ENCODE data around the gene ERCC4. TPM values are rescaled to one million over a fixed set of nuclear protein-coding genes. Genes with fewer than 3 reads are reported as not detected.

The ERCC4 gene
- total RNA-seq, 1 donor from 2014 or later = 9.6 TPM

- no peak overlapping the region for H3K27ac ChIP-seq
- no peak for TF ChIP-seq CTCF (IDR thresholded peaks at IDR 0.05)
- H3K36me3 ChIP-seq = no peaks in the 10 kb centered on the region
- DNase-seq (no peak), ATAC-seq (no peak)
- intact Hi-C loops (cut with DNase I) = no loop called here
- no peaks in the 10 kb centered on the region for H3K27me3 ChIP-seq
- no peak overlapping the region for H3K4me3 ChIP-seq
- no peaks in the 10 kb centered on the region for H3K4me1 ChIP-seq
- H3K9me3 ChIP-seq = peaks cover 2% of the 10 kb centered on the region
Measured at GRCh38 chr16:13977177-13977576, 57.2 kb downstream of the ERCC4 start.

- intact Hi-C loops (cut with DNase I) = no loop called here
- H3K4me1 ChIP-seq = no peaks in the 10 kb centered on the region
- no peaks in the 10 kb centered on the region for H3K36me3 ChIP-seq
- H3K4me3 ChIP-seq = no peak overlapping the region
- TF ChIP-seq CTCF (IDR thresholded peaks at IDR 0.05) = no peak
- ATAC-seq (no peak), DNase-seq (no peak)
- no peak overlapping the region for H3K27ac ChIP-seq
- H3K9me3 ChIP-seq = peaks cover 2% of the 10 kb centered on the region
- no peaks in the 10 kb centered on the region for H3K27me3 ChIP-seq
Measured at GRCh38 chr16:13982451-13982850, 62.5 kb downstream of the ERCC4 start.

- no peak for ATAC-seq
- Histone ChIP-seq H3K9me3 (peaks cover 2% of the 10 kb centered on the region), H3K36me3 (no peaks in the 10 kb centered on the region), H3K4me1 (no peaks in the 10 kb centered on the region), H3K27me3 (no peaks in the 10 kb centered on the region), H3K4me3 (no peak overlapping the region), H3K27ac (no peak overlapping the region)
- TF ChIP-seq CTCF (IDR thresholded peaks at IDR 0.05) = no peak
- no peak for DNase-seq
- intact Hi-C loops (cut with DNase I) = no loop called here
Measured at GRCh38 chr16:13983625-13984024, 63.7 kb downstream of the ERCC4 start.

- no peak for DNase-seq
- intact Hi-C loops (cut with DNase I) = no loop called here
- Histone ChIP-seq H3K9me3 (peaks cover 2% of the 10 kb centered on the region), H3K4me1 (no peaks in the 10 kb centered on the region), H3K4me3 (no peak overlapping the region), H3K27me3 (no peaks in the 10 kb centered on the region), H3K27ac (no peak overlapping the region), H3K36me3 (no peaks in the 10 kb centered on the region)
- TF ChIP-seq CTCF (IDR thresholded peaks at IDR 0.05) = no peak
- ATAC-seq = no peak
Measured at GRCh38 chr16:13984794-13985193, 64.8 kb downstream of the ERCC4 start.

GRCh38 chr16:13988038-13988437 lies 68.1 kb downstream of the ERCC4 start:
- H3K9me3 ChIP-seq = no peaks in the 10 kb centered on the region
- H3K36me3 ChIP-seq = no peaks in the 10 kb centered on the region
- no peaks in the 10 kb centered on the region for H3K4me1 ChIP-seq
- no peak overlapping the region for H3K27ac ChIP-seq
- no peak for ATAC-seq
- TF ChIP-seq CTCF (IDR thresholded peaks at IDR 0.05) = no peak
- intact Hi-C loops (cut with DNase I) = no loop called here
- DNase-seq = no peak
- H3K27me3 ChIP-seq = no peaks in the 10 kb centered on the region
- H3K4me3 ChIP-seq = no peak overlapping the region

- ATAC-seq (no peak), DNase-seq (no peak)
- no peak overlapping the region for H3K27ac ChIP-seq
- H3K36me3 ChIP-seq = no peaks in the 10 kb centered on the region
- no peaks in the 10 kb centered on the region for H3K4me1 ChIP-seq
- H3K9me3 ChIP-seq = no peaks in the 10 kb centered on the region
- H3K4me3 ChIP-seq = no peak overlapping the region
- TF ChIP-seq CTCF (IDR thresholded peaks at IDR 0.05) = no peak
- intact Hi-C loops (cut with DNase I) = no loop called here
- no peaks in the 10 kb centered on the region for H3K27me3 ChIP-seq
Measured at GRCh38 chr16:13992322-13992721, 72.4 kb downstream of the ERCC4 start.
